GM12878 (cell line): Measurements from ENCODE around the gene NBPF3. TPM values are rescaled to one million over a fixed set of nuclear protein-coding genes. Genes with fewer than 3 reads are reported as not detected.
"Not testable (repeated sequence)": the region's sequence is repeated elsewhere in the genome, so short reads cannot be mapped to it uniquely, and the experiment has no call there.

ENCODE experiments used
- ATAC-seq: fragments of 200-7000 bp; cut with Tn5 transposase; 3 replicates; pipeline ENCODE4 v1.9.1; 2020; ENCODE audit warnings: mild to moderate bottlenecking, moderate library complexity
- BruUV-seq: library from RNA; stranded (reverse); fragments of 400-500 nt; replicated peaks from 2 replicates; lab custom pipeline; 2021; lab: Mats Ljungman, UMichigan
- CTCF ChIA-PET: fragments of 300-600 bp; sonication (Branson Sonifier 250); formaldehyde crosslinking; extraction: SDS; loops from one replicate; lab custom pipeline; 2021; ENCODE audit warnings: inconsistent platforms; lab: Yijun Ruan, JAX
- POLR2A ChIA-PET: fragments of 350-600 bp; formaldehyde crosslinking; extraction: SDS; loops from one replicate; lab custom pipeline; 2021; ENCODE audit warnings: inconsistent platforms; lab: Charles Lee
- RAD21 ChIA-PET: fragments of 300-600 bp; sonication (Branson Sonifier 250); formaldehyde crosslinking; loops from one replicate; lab custom pipeline; 2023; ENCODE audit warnings: antibody characterized with exemption; ENCODE audit not compliant: unreplicated experiment; lab: Charles Lee
- SMC1A ChIA-PET: fragments of 300-600 bp; sonication (Branson Sonifier 250); formaldehyde crosslinking; loops from one replicate; lab custom pipeline; 2023; ENCODE audit not compliant: unreplicated experiment, uncharacterized antibody; lab: Charles Lee
- DNase-seq: peaks from one replicate; pipeline ENCODE4 v3.0.0-alpha.2; 2011; ENCODE audit warnings: low read depth, low spot score
- FAIRE-seq: peaks from 3 replicates; lab custom pipeline; 2011; peaks lifted over from hg19 to GRCh38; lab: Jason Lieb, UNC
- H2AFZ ChIP-seq: 2 replicates; pipeline ENCODE4 v1.6.0; 2011; ENCODE audit warnings: low read depth, low read length, control low read depth; ENCODE audit not compliant: control insufficient read depth
- H3K27ac ChIP-seq: 2 replicates; pipeline ENCODE4 v1.5.1; 2011; ENCODE audit warnings: control low read depth; ENCODE audit not compliant: control insufficient read depth, insufficient read depth
- H3K27me3 ChIP-seq, 2 experiments: replicated peaks in 1 of 2; 2 replicates each; pipeline versions ENCODE4 v1.6.0 to v1.6.1; 2011; ENCODE audit warnings: low read length in 1 of 2; ENCODE audit not compliant: control insufficient read depth in 2 of 2, insufficient read depth in 2 of 2
- H3K36me3 ChIP-seq, 2 experiments: 2 replicates each; pipeline ENCODE4 v1.5.1; 2011; ENCODE audit warnings: low read length in 1 of 2; ENCODE audit not compliant: control insufficient read depth in 2 of 2, insufficient read depth in 2 of 2
- H3K4me1 ChIP-seq: 2 replicates; pipeline ENCODE4 v1.6.1; 2011; ENCODE audit warnings: mild to moderate bottlenecking, low read length, moderate library complexity, mixed read lengths; ENCODE audit not compliant: control insufficient read depth, insufficient read depth
- H3K4me2 ChIP-seq: 2 replicates; pipeline ENCODE4 v1.6.0; 2011; ENCODE audit warnings: control low read depth; ENCODE audit not compliant: control insufficient read depth, insufficient read depth
- H3K4me3 ChIP-seq: fragments of 200-600 bp; sonication (generic); 2 replicates; pipeline ENCODE4 v1.5.1; 2016
- H3K79me2 ChIP-seq: 2 replicates; pipeline ENCODE4 v1.6.0; 2011; ENCODE audit warnings: low read length; ENCODE audit not compliant: control insufficient read depth, insufficient read depth
- H3K9ac ChIP-seq: 2 replicates; pipeline ENCODE4 v1.8.0; 2011; ENCODE audit warnings: low read length, control low read depth, mixed read lengths; ENCODE audit not compliant: control insufficient read depth, insufficient read depth
- H3K9me3 ChIP-seq: replicated peaks from 3 replicates; pipeline ENCODE4 v1.5.1; 2011; ENCODE audit warnings: mild to moderate bottlenecking, low read length; ENCODE audit not compliant: control insufficient read depth, insufficient read depth
- H4K20me1 ChIP-seq: 2 replicates; pipeline ENCODE4 v1.6.0; 2011; ENCODE audit not compliant: control insufficient read depth, insufficient read depth
- CHD4 ChIP-seq: fragments of 200-600 bp; sonication (generic); IDR thresholded peaks from 2 replicates; pipeline ENCODE4 v1.6.1; 2016; ENCODE audit warnings: mild to moderate bottlenecking
- CREM ChIP-seq: IDR thresholded peaks from 2 replicates; pipeline ENCODE4 v1.6.1; 2014; ENCODE audit warnings: antibody characterized with exemption, low read depth
- IRF5 ChIP-seq: fragments of 450-650 bp; IDR thresholded peaks from 2 replicates; pipeline ENCODE4 v1.6.1; 2017; ENCODE audit warnings: borderline replicate concordance
- PAX5 ChIP-seq: IDR thresholded peaks from 2 replicates; pipeline ENCODE4 v1.6.1; 2011; ENCODE audit warnings: low read depth, low read length, borderline replicate concordance
- ZBTB4 ChIP-seq: fragments of 450-650 bp; formaldehyde crosslinking; IDR thresholded peaks from 2 replicates; pipeline ENCODE4 v1.4.0; 2022; ENCODE audit warnings: mild to moderate bottlenecking, moderate library complexity
- ZNF592 ChIP-seq: fragments of 450-650 bp; IDR thresholded peaks from 2 replicates; pipeline ENCODE4 v1.6.1; 2017; ENCODE audit warnings: mild to moderate bottlenecking, moderate library complexity
- WGBS: methylation state at CpG from one replicate; pipeline ENCODE4 v1.1.6; 2016; ENCODE audit warnings: low lambda C conversion rate; ENCODE audit not compliant: insufficient replicate concordance, insufficient coverage; ENCODE audit errors: missing lambda C conversion rate; 5-methylcytosine and 5-hydroxymethylcytosine counted together
- in situ Hi-C: fragments of 300-500 bp; cut with MboI; formaldehyde crosslinking; loops from 9 replicates; pipeline ENCODE4 v1.14.3; 2018; ENCODE audit warnings: mixed read lengths
- intact Hi-C: fragments of 100-400 bp; cut with micrococcal nuclease; formaldehyde crosslinking; loops from one replicate; pipeline ENCODE4 v1.14.2; 2022; ENCODE audit not compliant: unreplicated experiment
- polyA plus RNA-seq, 11 experiments: library from polyadenylated mRNA; depleted of rRNA in 4 of 11; unstranded in 6 of 11; stranded (reverse) in 5 of 11; fragments of >200 nt; fragmentation: Nextera tagmentation in 4 of 11; fragmentation: Illumina TruSeq in 1 of 11; extraction: Ambion mirVana in 4 of 11; extraction: Trizol in 1 of 11; gene quantifications; 1 replicate in 1 of 11; 2 replicates in 10 of 11; pipeline versions ENCODE4 v1.2.1 to v1.2.3, GENCODE V29; 2011 to 2016; ENCODE audit warnings: inconsistent platforms in 2 of 11, missing spikeins in 2 of 11, low read depth in 1 of 11
- total RNA-seq, 4 experiments: library from RNA; depleted of rRNA in 3 of 4; stranded (reverse); fragments of >200 nt in 3 of 4; fragmentation: Illumina TruSeq in 1 of 4; extraction: Trizol in 1 of 4; gene quantifications; 2 replicates each; pipeline versions ENCODE4 v1.2.1 to v1.2.3, GENCODE V29; 2013 to 2021

NBPF3 gene
- total and polyA plus RNA-seq, 10 of the 15 experiments (the other 5 are each of a cell fraction or from before 2014, with no cell fraction given): 0.56 to 4.4 (median 2.7) TPM

GRCh38 chr1:21439345-21439720, 604 bp upstream of the NBPF3 start:
- Histone ChIP-seq H2AFZ (peak overlapping the region; percentile 90), H4K20me1 (no peaks in the 10 kb centered on the region), H3K27ac (no peak overlapping the region), H3K79me2 (no peaks in the 10 kb centered on the region), H3K9me3 (no peaks in the 10 kb centered on the region), H3K27me3 (no peaks in the 10 kb centered on the region), H3K4me2 (peak overlapping the region; percentile 44), H3K4me1 (no peaks in the 10 kb centered on the region), H3K36me3 (no peaks in the 10 kb centered on the region), H3K9ac (peak overlapping the region; percentile 34; the same call in 1 of the 2 replicates), H3K4me3 (peak overlapping the region; percentile 40; the same call in 1 of the 2 replicates)
- BruUV-seq: no TSS peak
- no peak for ATAC-seq
- no peak for FAIRE-seq
- 25% methylated on average over 7 of the region's 7 CpGs for WGBS
- intact Hi-C loops (no loop called here), in situ Hi-C loops (no loop called here)
- ChIA-PET RAD21 (no interaction called here), POLR2A (no interaction called here), SMC1A (no interaction called here), CTCF (no interaction called here)
- DNase-seq: no peak
- no peak for TF ChIP-seq CHD4
- TF ChIP-seq PAX5: no peak
- no peak for TF ChIP-seq ZBTB4 (CRISPR knock-in tag)
- TF ChIP-seq ZNF592: no peak
- no peak for TF ChIP-seq CREM
- no peak for TF ChIP-seq IRF5

GRCh38 chr1:21440630-21441125, 741 bp downstream of the NBPF3 start:
- RAD21 ChIA-PET, H3K27ac ChIP-seq, FAIRE-seq, DNase-seq, H3K27me3 ChIP-seq, H3K9me3 ChIP-seq, POLR2A ChIA-PET, H3K36me3 ChIP-seq, intact Hi-C loops, in situ Hi-C loops, BruUV-seq, ATAC-seq, H4K20me1 ChIP-seq, H3K4me1 ChIP-seq, H3K79me2 ChIP-seq, H3K9ac ChIP-seq, H2AFZ ChIP-seq: not testable (repeated sequence)
- 11% methylated on average over 21 of the region's 21 CpGs for WGBS
- Histone ChIP-seq H3K4me3 (peak overlapping the region; percentile 55), H3K4me2 (peak overlapping the region; percentile 26; the same call in 1 of the 2 replicates)
- CTCF ChIA-PET: interaction anchor here (0.6 kb wide), 1 partner anchor 12 kb away, joined by 4 read pairs; no protein-coding TSS in a partner anchor
- SMC1A ChIA-PET: interaction anchor here (0.6 kb wide), 1 partner anchor 72 kb away, joined by 3 read pairs; no protein-coding TSS in a partner anchor
